CD4-positive, alpha-beta T cell (primary cell): Measurements from ENCODE around the gene CCDC87. TPM values are rescaled to one million over a fixed set of nuclear protein-coding genes. Genes with fewer than 3 reads are reported as not detected.
A peak's percentile ranks its signal among the peaks of the same experiment; 100 is the strongest.
"Not testable (repeated sequence)": the region's sequence is repeated elsewhere in the genome, so short reads cannot be mapped to it uniquely, and the experiment has no call there.

Source experiments
- ATAC-seq: fragments of 200-7000 bp; cut with Tn5 transposase; one replicate; pipeline ENCODE4 v1.10.0; 2022; ENCODE audit warnings: mild to moderate bottlenecking; ENCODE audit not compliant: poor library complexity
- CTCF ChIA-PET: fragments of 350-600 bp; sonication (Branson Sonifier 250); formaldehyde crosslinking; loops from one replicate; lab custom pipeline; 2021; ENCODE audit warnings: antibody characterized with exemption, inconsistent platforms; lab: Charles Lee
- POLR2A ChIA-PET: fragments of 350-600 bp; sonication (Branson Sonifier 250); formaldehyde crosslinking; loops from one replicate; lab custom pipeline; 2021; ENCODE audit warnings: antibody characterized with exemption, inconsistent platforms; lab: Charles Lee
- DNase-seq, 14 experiments: peaks; one replicate each; pipeline ENCODE4 v3.0.0-alpha.2; 2013 to 2020; ENCODE audit warnings: mixed read lengths in 2 of 14
- H3K27ac ChIP-seq, 2 donors: one replicate each; pipeline versions ENCODE4 v1.5.1 to v1.7.0; 2013; ENCODE audit warnings: low read length in 2 of 2, low read depth in 1 of 2, mild to moderate bottlenecking in 1 of 2
- H3K27me3 ChIP-seq, 2 experiments: 1 replicate in 1 of 2; 2 replicates in 1 of 2; pipeline versions ENCODE4 v1.6.1 to v1.7.0; 2013; ENCODE audit warnings: low read length in 2 of 2, control low read depth in 1 of 2, mild to moderate bottlenecking in 1 of 2, moderate library complexity in 1 of 2; ENCODE audit not compliant: insufficient read depth in 2 of 2, control insufficient read depth in 1 of 2
- H3K36me3 ChIP-seq: one replicate; pipeline ENCODE4 v1.6.1; 2013; ENCODE audit warnings: low read length, control low read depth; ENCODE audit not compliant: insufficient read depth
- H3K4me1 ChIP-seq: one replicate; pipeline ENCODE4 v1.6.1; 2013; ENCODE audit warnings: low read length, control low read depth; ENCODE audit not compliant: insufficient read depth
- H3K4me3 ChIP-seq: one replicate; pipeline ENCODE4 v1.5.1; 2013; ENCODE audit warnings: mild to moderate bottlenecking, low read length, moderate library complexity
- H3K9me3 ChIP-seq, 2 experiments: 1 replicate in 1 of 2; 2 replicates in 1 of 2; pipeline versions ENCODE4 v1.6.1 to v1.7.0; 2013; ENCODE audit warnings: low read length in 2 of 2, mild to moderate bottlenecking in 2 of 2, control low read depth in 1 of 2, moderate library complexity in 1 of 2; ENCODE audit not compliant: control insufficient read depth in 1 of 2, insufficient read depth in 1 of 2
- H3K27ac Mint-ChIP-seq: one replicate; pipeline ENCODE4 v1.8.0; 2020; ENCODE audit warnings: mixed read lengths
- H3K27me3 Mint-ChIP-seq: one replicate; pipeline ENCODE4 v1.8.0; 2021; ENCODE audit warnings: mixed read lengths
- H3K36me3 Mint-ChIP-seq: one replicate; pipeline ENCODE4 v1.8.0; 2021; ENCODE audit warnings: low read depth, mixed read lengths
- H3K4me1 Mint-ChIP-seq: one replicate; pipeline ENCODE4 v1.8.0; 2021; ENCODE audit warnings: low read depth, mixed read lengths
- H3K4me3 Mint-ChIP-seq: one replicate; pipeline ENCODE4 v1.8.0; 2020; ENCODE audit warnings: mild to moderate bottlenecking, mixed read lengths
- H3K9me3 Mint-ChIP-seq: one replicate; pipeline ENCODE4 v1.8.0; 2020; ENCODE audit warnings: mixed read lengths
- CTCF ChIP-seq: fragments of 200-600 bp; IDR thresholded peaks from one replicate; pipeline ENCODE4 v1.8.0; 2022; ENCODE audit warnings: antibody characterized with exemption, mild to moderate bottlenecking
- intact Hi-C, 2 experiments: fragments of 100-400 bp; cut with DNase I in 1 of 2; cut with micrococcal nuclease in 1 of 2; formaldehyde crosslinking; loops; one replicate each; pipeline versions ENCODE4 v1.15.1 to v1.9.0; 2023 to 2025; cut with DNase I, micrococcal nuclease
- total RNA-seq, 174 experiments: library from RNA in 2 of 174; stranded (reverse) in 2 of 174; gene quantifications; one replicate each; pipeline ENCODE4 v1.2.3 and lab custom pipeline; 2021 to 2026

CCDC87 gene
- total RNA-seq, 2 experiments from 2014 or later: 0.22 to 0.25 TPM

GRCh38 chr11:66546966-66547661 lies 45.7 kb downstream of the CCDC87 start:
- ChIA-PET POLR2A (interaction anchor here (1.2 to 4.8 kb wide), 12 partner anchors 8 to 175 kb away, joined by 3 to 26 read pairs (median 9); partner anchors contain the start of genes BBS1, CTSF, DPP3 and MRPL11), CTCF (interaction anchor here (1.7 kb wide), 1 partner anchor 108 kb away, joined by 6 read pairs; the partner anchor contains the start of gene MRPL11)
- H3K4me3 ChIP-seq: peak overlapping the region; percentile 76
- H3K4me1 ChIP-seq: peaks cover 44% of the 10 kb centered on the region
- intact Hi-C loops: loop anchor here (2.0 kb wide), 2 partner anchors 66 to 80 kb away; partner anchors contain the start of genes DPP3 (in 1 of the 2) and PELI3 (in 1 of the 2)
- Mint-ChIP-seq H3K9me3 (no peaks in the 10 kb centered on the region), H3K36me3 (peaks cover 16% of the 10 kb centered on the region), H3K27ac (no peak overlapping the region), H3K4me1 (peaks cover 30% of the 10 kb centered on the region), H3K27me3 (no peaks in the 10 kb centered on the region), H3K4me3 (peak overlapping the region; percentile 90)
- TF ChIP-seq CTCF: no peak
- H3K9me3 ChIP-seq: no peaks in the 10 kb centered on the region
- no peak for DNase-seq
- peaks cover 9% of the 10 kb centered on the region for H3K36me3 ChIP-seq
- ATAC-seq: no peak
- no peaks in the 10 kb centered on the region for H3K27me3 ChIP-seq
- H3K27ac ChIP-seq: no peak overlapping the region

- Histone ChIP-seq H3K4me3 (peak within 1 kb of the TSS; percentile 76), H3K36me3 (peaks cover 15% of the 10 kb centered on the region), H3K27me3 (no peaks in the 10 kb centered on the region), H3K9me3 (no peaks in the 10 kb centered on the region), H3K27ac (peak within 1 kb of the TSS; percentile 69 to 70), H3K4me1 (peaks cover 44% of the 10 kb centered on the region)
- TF ChIP-seq CTCF: no peak
- Mint-ChIP-seq H3K27me3 (no peaks in the 10 kb centered on the region), H3K27ac (peak within 1 kb of the TSS; percentile 75), H3K36me3 (peaks cover 22% of the 10 kb centered on the region), H3K4me3 (peak within 1 kb of the TSS; percentile 90), H3K9me3 (no peaks in the 10 kb centered on the region), H3K4me1 (peaks cover 36% of the 10 kb centered on the region)
- ATAC-seq: no peak
- CTCF ChIA-PET: interaction anchor here (1.7 to 1.9 kb wide), 2 partner anchors 108 to 132 kb away, joined by 6 to 12 read pairs; partner anchors contain the start of genes MRPL11 and RBM4B
- peak in 4 of 14 experiments; percentile 11 to 49 (median 32) for DNase-seq
- POLR2A ChIA-PET: interaction anchor here (0.9 to 4.8 kb wide), 17 partner anchors 9 to 693 kb away, joined by 3 to 26 read pairs (median 7); partner anchors contain the start of genes BBS1, CTSF, DPP3 and MRPL11
- intact Hi-C loops: loop anchor here (2.0 kb wide), 2 partner anchors 66 to 80 kb away; partner anchors contain the start of genes DPP3 (in 1 of the 2) and PELI3 (in 1 of the 2)
These were observed 46.4 kb downstream of the CCDC87 start, which contains the start of gene ACTN3 for GRCh38 chr11:66546368-66546965. ACTN3 (plus strand) TSS chr11:66546903; CDS start chr11:66546938, 35 bp downstream.

GRCh38 chr11:66545701-66546367 lies 47.0 kb downstream of the CCDC87 start, which contains the start of gene ZDHHC24:
ZDHHC24 (minus strand) TSS chr11:66546048; CDS start chr11:66546003, 45 bp downstream.
- DNase-seq: peak; percentile 59 to 92 (median 73)
- intact Hi-C loops: loop anchor here (2.0 kb wide), 2 partner anchors 65 to 79 kb away; partner anchors contain the start of genes DPP3 (in 1 of the 2) and PELI3 (in 1 of the 2)
- H3K4me1 ChIP-seq: peaks cover 44% of the 10 kb centered on the region
- H3K36me3 ChIP-seq: peaks cover 18% of the 10 kb centered on the region
- Mint-ChIP-seq H3K27ac (peak within 1 kb of the TSS; percentile 75), H3K4me1 (peaks cover 39% of the 10 kb centered on the region), H3K27me3 (no peaks in the 10 kb centered on the region), H3K4me3 (peak within 1 kb of the TSS; percentile 90), H3K36me3 (peaks cover 28% of the 10 kb centered on the region), H3K9me3 (no peaks in the 10 kb centered on the region)
- no peaks in the 10 kb centered on the region for H3K27me3 ChIP-seq
- no peak for TF ChIP-seq CTCF
- CTCF ChIA-PET: interaction anchor here (1.7 to 1.9 kb wide), 2 partner anchors 107 to 133 kb away, joined by 6 to 12 read pairs; partner anchors contain the start of genes MRPL11 and RBM4B
- POLR2A ChIA-PET: interaction anchor here (0.9 to 4.8 kb wide), 18 partner anchors 13 to 694 kb away, joined by 3 to 26 read pairs (median 6); partner anchors contain the start of genes BBS1, CTSF, DPP3 and MRPL11
- peak; percentile 82 for ATAC-seq
- peak within 1 kb of the TSS; percentile 76 for H3K4me3 ChIP-seq
- no peaks in the 10 kb centered on the region for H3K9me3 ChIP-seq
- peak within 1 kb of the TSS; percentile 69 to 70 for H3K27ac ChIP-seq

- H3K27me3 Mint-ChIP-seq, ATAC-seq, H3K9me3 ChIP-seq, H3K9me3 Mint-ChIP-seq, H3K27me3 ChIP-seq, intact Hi-C loops, DNase-seq: not testable (repeated sequence)
- Histone ChIP-seq H3K27ac (peak overlapping the region in 1 of 2 donors; percentile 40), H3K4me3 (peak overlapping the region; percentile 76), H3K4me1 (peaks cover 44% of the 10 kb centered on the region), H3K36me3 (peaks cover 21% of the 10 kb centered on the region)
- POLR2A ChIA-PET: interaction anchor here (0.9 to 4.8 kb wide), 11 partner anchors 12 to 133 kb away, joined by 3 to 26 read pairs (median 8); partner anchors contain the start of genes BBS1, DPP3, PELI3 and RBM14
- H3K4me3 Mint-ChIP-seq: peak overlapping the region; percentile 87
- peaks cover 32% of the 10 kb centered on the region for H3K36me3 Mint-ChIP-seq
- CTCF ChIA-PET: interaction anchor here (1.6 to 1.9 kb wide), 2 partner anchors 133 kb away, joined by 9 to 12 read pairs; partner anchors contain the start of gene RBM4B
- peak overlapping the region; percentile 66 for H3K27ac Mint-ChIP-seq
- peaks cover 39% of the 10 kb centered on the region for H3K4me1 Mint-ChIP-seq
These were observed 47.9 kb downstream of the CCDC87 start for GRCh38 chr11:66544952-66545351.
